Frontal cortex (tissue), 4 donors: ENCODE data around the gene GTF3A. TPM values are rescaled to one million over a fixed set of nuclear protein-coding genes. Genes with fewer than 3 reads are reported as not detected.

Experiments
- DNase-seq, 2 donors: peaks; one replicate each; pipeline ENCODE4 v3.0.0; 2012; ENCODE audit warnings: low spot score in 2 of 2
- FAIRE-seq: peaks from 2 replicates; lab custom pipeline; 2012; peaks lifted over from hg19 to GRCh38; lab: Jason Lieb, UNC
- total RNA-seq: library from RNA; depleted of rRNA; stranded (reverse); fragments of >200 nt; gene quantifications from one replicate; pipeline ENCODE4 v1.2.3, GENCODE V29; 2014
- donor health status: control.
- donor health status: control.
- donor health status: control.

GTF3A gene
- total RNA-seq, 1 donor from 2014 or later = 94.6 TPM

- DNase-seq = no peak
- no peak for FAIRE-seq
Observed at GRCh38 chr13:27403727-27404385, 20.6 kb upstream of the GTF3A start.

GRCh38 chr13:27404680-27405079 is 19.7 kb upstream of the GTF3A start:
- DNase-seq = no peak
- FAIRE-seq = no peak

- FAIRE-seq = no peak
- DNase-seq = no peak
Observed at GRCh38 chr13:27405546-27406134, 18.8 kb upstream of the GTF3A start.

- peak in 1 of 2 donors; percentile 51 for DNase-seq
- no peak for FAIRE-seq
Observed at GRCh38 chr13:27406178-27406939, 18.1 kb upstream of the GTF3A start.

GRCh38 chr13:27408074-27408473 is 16.3 kb upstream of the GTF3A start:
- no peak for DNase-seq
- no peak for FAIRE-seq

- FAIRE-seq = no peak
- no peak for DNase-seq
Observed at GRCh38 chr13:27409013-27409412, 15.4 kb upstream of the GTF3A start.

GRCh38 chr13:27411341-27411740 is 13.1 kb upstream of the GTF3A start:
- FAIRE-seq (no peak), DNase-seq (no peak)

- FAIRE-seq = no peak
- DNase-seq = no peak
Observed at GRCh38 chr13:27415116-27415515, 9.3 kb upstream of the GTF3A start.

- no peak for FAIRE-seq
Observed at GRCh38 chr13:27419328-27419727, 5.1 kb upstream of the GTF3A start.

GRCh38 chr13:27421101-27421871 is 3.1 kb upstream of the GTF3A start:
- FAIRE-seq = no peak
- no peak for DNase-seq

More at GRCh38 chr13:27419328-27419727, 5.1 kb upstream of the GTF3A start:
- no peak for DNase-seq

GRCh38 chr13:27423333-27423732 is 1.1 kb upstream of the GTF3A start:
- DNase-seq = no peak

GRCh38 chr13:27425158-27425917 is 919 bp downstream of the GTF3A start:
- FAIRE-seq = no peak
- DNase-seq = no peak

More at GRCh38 chr13:27423333-27423732, 1.1 kb upstream of the GTF3A start:
- FAIRE-seq = no peak

GRCh38 chr13:27425918-27426630 is 1.7 kb downstream of the GTF3A start:
- no peak for DNase-seq
- FAIRE-seq = no peak

GRCh38 chr13:27427641-27428040 is 3.2 kb downstream of the GTF3A start:
- DNase-seq (no peak), FAIRE-seq (no peak)

GRCh38 chr13:27428160-27428559 is 3.7 kb downstream of the GTF3A start:
- FAIRE-seq (no peak), DNase-seq (no peak)

- FAIRE-seq (no peak), DNase-seq (no peak)
Observed at GRCh38 chr13:27432180-27432579, 7.8 kb downstream of the GTF3A start.

- no peak for DNase-seq
- FAIRE-seq = no peak
Observed at GRCh38 chr13:27432611-27433210, 8.3 kb downstream of the GTF3A start.

GRCh38 chr13:27437126-27437525 is 12.7 kb downstream of the GTF3A start:
- DNase-seq = no peak
- FAIRE-seq = no peak

GRCh38 chr13:27440408-27440807 is 16.0 kb downstream of the GTF3A start:
- no peak for DNase-seq
- FAIRE-seq = no peak
